ENCODE measurements around the gene CRIP2. TPM values are rescaled to one million over a fixed set of nuclear protein-coding genes. Genes with fewer than 3 reads are reported as not detected.
A peak's percentile ranks its signal among the peaks of the same experiment; 100 is the strongest.

Gene CRIP2, protein sequence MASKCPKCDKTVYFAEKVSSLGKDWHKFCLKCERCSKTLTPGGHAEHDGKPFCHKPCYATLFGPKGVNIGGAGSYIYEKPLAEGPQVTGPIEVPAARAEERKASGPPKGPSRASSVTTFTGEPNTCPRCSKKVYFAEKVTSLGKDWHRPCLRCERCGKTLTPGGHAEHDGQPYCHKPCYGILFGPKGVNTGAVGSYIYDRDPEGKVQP
- 11.3 TPM for polyA plus RNA-seq (2013, experiment 1 of 2)
- 16.5 TPM for polyA plus RNA-seq (2013, experiment 2 of 2)

GRCh38 chr14:105474483-105475268 lies at the start of gene CRIP2:
TSS of gene CRIP2 (plus strand) at chr14:105474821. CDS start at chr14:105474863, 42 bp downstream.
- no peaks in the 10 kb centered on the region; the same call in 1 of the 2 replicates for H3K4me1 ChIP-seq (ENCODE audit: insufficient read depth, low read length)
- peak within 1 kb of the TSS; percentile 61 for H3K4me3 ChIP-seq (ENCODE audit: low read length)
- H3K9me3 ChIP-seq (ENCODE audit: insufficient read depth, low read depth, low read length): no peaks in the 10 kb centered on the region
- H3K27ac ChIP-seq (ENCODE audit: low read depth, low read length): peak within 1 kb of the TSS; percentile 41; the same call in 1 of the 2 replicates
- peak within 1 kb of the TSS; percentile 81 for H3K9ac ChIP-seq (ENCODE audit: low read depth, low read length)
- under 1% methylated on average over 118 of the region's 118 CpGs for WGBS
- H3K36me3 ChIP-seq (ENCODE audit: insufficient read depth, low read length): peaks cover 2% of the 10 kb centered on the region; the same call in 1 of the 2 replicates
- peaks cover 51% of the 10 kb centered on the region for H3K27me3 ChIP-seq (ENCODE audit: insufficient read depth, low read length)

GRCh38 chr14:105424861-105425260 lies 49.8 kb upstream of the CRIP2 start:
- peaks cover 45% of the 10 kb centered on the region for H3K36me3 ChIP-seq (ENCODE audit: insufficient read depth, low read length)
- 96% methylated on average over 12 of the region's 12 CpGs for WGBS
- no peak overlapping the region for H3K27ac ChIP-seq (ENCODE audit: low read depth, low read length)
- no peak overlapping the region for H3K4me3 ChIP-seq (ENCODE audit: low read length)
- H3K4me1 ChIP-seq (ENCODE audit: insufficient read depth, low read length): no peaks in the 10 kb centered on the region
- no peaks in the 10 kb centered on the region for H3K9me3 ChIP-seq (ENCODE audit: insufficient read depth, low read depth, low read length)
- no peak overlapping the region for H3K9ac ChIP-seq (ENCODE audit: low read depth, low read length)
- H3K27me3 ChIP-seq (ENCODE audit: insufficient read depth, low read length): no peaks in the 10 kb centered on the region

GRCh38 chr14:105425823-105426247 lies 48.8 kb upstream of the CRIP2 start:
- no peak overlapping the region for H3K27ac ChIP-seq (ENCODE audit: low read depth, low read length)
- WGBS: 92% methylated on average over 22 of the region's 23 CpGs

GRCh38 chr14:105426416-105427130 lies 48.0 kb upstream of the CRIP2 start:
- Histone ChIP-seq H3K4me3 (ENCODE audit: low read length) (no peak overlapping the region), H3K9me3 (ENCODE audit: insufficient read depth, low read depth, low read length) (no peaks in the 10 kb centered on the region), H3K4me1 (ENCODE audit: insufficient read depth, low read length) (no peaks in the 10 kb centered on the region), H3K36me3 (ENCODE audit: insufficient read depth, low read length) (peaks cover 60% of the 10 kb centered on the region), H3K27me3 (ENCODE audit: insufficient read depth, low read length) (no peaks in the 10 kb centered on the region), H3K9ac (ENCODE audit: low read depth, low read length) (no peak overlapping the region), H3K27ac (ENCODE audit: low read depth, low read length) (no peak overlapping the region)
- 95% methylated on average over 21 of the region's 21 CpGs for WGBS

More at GRCh38 chr14:105425823-105426247, 48.8 kb upstream of the CRIP2 start:
- Histone ChIP-seq H3K27me3 (ENCODE audit: insufficient read depth, low read length) (no peaks in the 10 kb centered on the region), H3K36me3 (ENCODE audit: insufficient read depth, low read length) (peaks cover 53% of the 10 kb centered on the region), H3K9ac (ENCODE audit: low read depth, low read length) (no peak overlapping the region), H3K4me3 (ENCODE audit: low read length) (no peak overlapping the region), H3K9me3 (ENCODE audit: insufficient read depth, low read depth, low read length) (no peaks in the 10 kb centered on the region), H3K4me1 (ENCODE audit: insufficient read depth, low read length) (no peaks in the 10 kb centered on the region)

DNA sequence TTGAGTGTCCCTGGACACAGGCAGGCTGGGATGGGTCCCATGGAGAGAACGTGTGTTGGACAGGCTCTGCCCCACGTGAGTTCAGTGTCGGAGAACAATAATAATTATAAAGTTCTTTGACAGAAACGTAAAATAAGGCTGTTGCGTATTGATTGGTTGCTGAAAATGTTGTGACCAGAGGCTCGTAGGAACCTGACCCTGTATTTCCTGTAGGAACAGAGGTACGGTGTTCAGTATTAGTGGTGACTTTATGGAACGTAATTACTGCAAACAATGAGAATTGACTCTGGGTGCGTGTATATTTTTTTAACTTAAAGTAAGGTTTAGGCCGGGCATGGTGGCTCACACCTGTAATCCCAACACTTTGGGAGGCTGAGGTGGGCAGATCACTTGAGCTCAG lies 47.2 kb upstream of the CRIP2 start:
- Histone ChIP-seq H3K4me3 (ENCODE audit: low read length) (no peak overlapping the region), H3K27me3 (ENCODE audit: insufficient read depth, low read length) (no peaks in the 10 kb centered on the region), H3K27ac (ENCODE audit: low read depth, low read length) (no peak overlapping the region), H3K9ac (ENCODE audit: low read depth, low read length) (no peak overlapping the region), H3K36me3 (ENCODE audit: insufficient read depth, low read length) (peaks cover 55% of the 10 kb centered on the region), H3K4me1 (ENCODE audit: insufficient read depth, low read length) (no peaks in the 10 kb centered on the region), H3K9me3 (ENCODE audit: insufficient read depth, low read depth, low read length) (no peaks in the 10 kb centered on the region)
- WGBS: 97% methylated on average over 10 of the region's 10 CpGs

DNA sequence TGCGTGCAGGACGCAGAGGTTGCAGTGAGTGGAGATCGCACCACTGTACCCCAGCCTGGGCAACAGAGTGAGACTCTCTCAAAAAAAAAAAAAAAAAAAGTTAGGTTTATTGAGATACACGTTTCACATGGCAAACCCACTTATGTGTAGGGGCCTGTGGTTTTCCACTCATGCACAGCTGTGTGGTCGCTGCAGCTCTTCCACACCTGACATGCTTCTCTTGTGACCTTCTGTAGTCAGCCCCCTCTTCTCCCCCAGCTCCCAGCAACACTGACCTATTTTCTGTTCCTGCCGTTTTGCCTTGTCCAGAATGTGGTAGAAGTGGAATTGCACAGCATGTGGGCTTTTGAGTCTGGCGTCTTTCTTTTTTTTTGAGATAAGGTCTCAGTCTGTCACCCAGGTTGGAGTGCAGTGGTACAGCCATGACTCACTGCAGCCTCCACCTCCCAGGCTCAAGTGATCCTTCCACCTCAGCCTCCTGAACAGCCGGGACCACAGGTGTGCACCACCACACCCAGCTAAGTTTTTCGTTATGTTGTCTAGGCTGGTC lies 46.6 kb upstream of the CRIP2 start:
- H3K4me3 ChIP-seq (ENCODE audit: low read length): no peak overlapping the region
- H3K9ac ChIP-seq (ENCODE audit: low read depth, low read length): no peak overlapping the region
- 95% methylated on average over 9 of the region's 9 CpGs for WGBS
- H3K27ac ChIP-seq (ENCODE audit: low read depth, low read length): no peak overlapping the region
- no peaks in the 10 kb centered on the region for H3K4me1 ChIP-seq (ENCODE audit: insufficient read depth, low read length)
- H3K36me3 ChIP-seq (ENCODE audit: insufficient read depth, low read length): peaks cover 51% of the 10 kb centered on the region
- H3K9me3 ChIP-seq (ENCODE audit: insufficient read depth, low read depth, low read length): no peaks in the 10 kb centered on the region
- no peaks in the 10 kb centered on the region for H3K27me3 ChIP-seq (ENCODE audit: insufficient read depth, low read length)

- over 99% methylated on average over 6 of the region's 6 CpGs for WGBS
- Histone ChIP-seq H3K36me3 (ENCODE audit: insufficient read depth, low read length) (peaks cover 45% of the 10 kb centered on the region), H3K27ac (ENCODE audit: low read depth, low read length) (no peak overlapping the region), H3K9ac (ENCODE audit: low read depth, low read length) (no peak overlapping the region), H3K4me3 (ENCODE audit: low read length) (no peak overlapping the region), H3K9me3 (ENCODE audit: insufficient read depth, low read depth, low read length) (no peaks in the 10 kb centered on the region), H3K4me1 (ENCODE audit: insufficient read depth, low read length) (no peaks in the 10 kb centered on the region), H3K27me3 (ENCODE audit: insufficient read depth, low read length) (no peaks in the 10 kb centered on the region)
Observed at GRCh38 chr14:105430042-105430441, 44.6 kb upstream of the CRIP2 start.

DNA sequence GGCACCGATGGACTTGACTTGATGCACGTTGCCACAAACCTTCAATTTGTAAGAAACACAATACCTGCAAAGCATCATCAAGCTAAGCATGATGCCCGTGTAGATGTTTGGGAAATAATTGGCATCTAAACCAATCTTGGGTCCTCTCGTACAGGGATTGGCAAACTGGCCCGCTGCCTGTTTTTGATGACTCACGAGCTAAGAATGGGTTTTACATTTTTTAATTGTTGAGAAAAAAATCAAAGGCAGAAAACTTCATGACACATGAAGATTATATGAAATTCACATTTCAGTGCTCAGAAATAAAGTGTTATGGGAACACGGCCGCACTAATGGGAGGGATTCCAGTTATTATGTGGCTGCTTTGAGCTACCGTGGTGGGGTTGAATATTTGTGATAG lies 44.1 kb upstream of the CRIP2 start:
- Histone ChIP-seq H3K4me1 (ENCODE audit: insufficient read depth, low read length) (no peaks in the 10 kb centered on the region), H3K27ac (ENCODE audit: low read depth, low read length) (no peak overlapping the region), H3K27me3 (ENCODE audit: insufficient read depth, low read length) (no peaks in the 10 kb centered on the region), H3K9me3 (ENCODE audit: insufficient read depth, low read depth, low read length) (no peaks in the 10 kb centered on the region), H3K9ac (ENCODE audit: low read depth, low read length) (no peak overlapping the region), H3K4me3 (ENCODE audit: low read length) (no peak overlapping the region), H3K36me3 (ENCODE audit: insufficient read depth, low read length) (peaks cover 41% of the 10 kb centered on the region)
- 87% methylated on average over 9 of the region's 9 CpGs for WGBS

GRCh38 chr14:105431256-105431655 lies 43.4 kb upstream of the CRIP2 start:
- Histone ChIP-seq H3K9me3 (ENCODE audit: insufficient read depth, low read depth, low read length) (no peaks in the 10 kb centered on the region), H3K27ac (ENCODE audit: low read depth, low read length) (no peak overlapping the region), H3K4me3 (ENCODE audit: low read length) (no peak overlapping the region), H3K27me3 (ENCODE audit: insufficient read depth, low read length) (no peaks in the 10 kb centered on the region), H3K9ac (ENCODE audit: low read depth, low read length) (no peak overlapping the region), H3K36me3 (ENCODE audit: insufficient read depth, low read length) (peaks cover 38% of the 10 kb centered on the region), H3K4me1 (ENCODE audit: insufficient read depth, low read length) (no peaks in the 10 kb centered on the region)
- WGBS: 100% methylated on average over 1 of the region's 1 CpG

GRCh38 chr14:105432657-105433056 lies 42.0 kb upstream of the CRIP2 start:
- Histone ChIP-seq H3K9ac (ENCODE audit: low read depth, low read length) (no peak overlapping the region), H3K27me3 (ENCODE audit: insufficient read depth, low read length) (no peaks in the 10 kb centered on the region), H3K27ac (ENCODE audit: low read depth, low read length) (no peak overlapping the region), H3K4me1 (ENCODE audit: insufficient read depth, low read length) (no peaks in the 10 kb centered on the region), H3K9me3 (ENCODE audit: insufficient read depth, low read depth, low read length) (no peaks in the 10 kb centered on the region), H3K36me3 (ENCODE audit: insufficient read depth, low read length) (peaks cover 24% of the 10 kb centered on the region), H3K4me3 (ENCODE audit: low read length) (no peak overlapping the region)
- 96% methylated on average over 11 of the region's 12 CpGs for WGBS

Data from HUES64 (cell line).